K562 (cell line): ENCODE data around the gene PIP5KL1. TPM values are rescaled to one million over a fixed set of nuclear protein-coding genes. Genes with fewer than 3 reads are reported as not detected.

Experiments used
- ATAC-seq: fragments of 200-7000 bp; cut with Tn5 transposase; 3 replicates; pipeline ENCODE4 v1.9.1; 2020; ENCODE audit warnings: moderate library complexity
- BruUV-seq: library from RNA; stranded (reverse); fragments of 400-500 nt; replicated peaks from 2 replicates; lab custom pipeline; 2021; lab: Mats Ljungman, UMichigan
- CTCF ChIA-PET: fragments of 300-600 bp; formaldehyde crosslinking; extraction: SDS; loops from one replicate; lab custom pipeline; 2021; ENCODE audit warnings: low intra/inter-chr PET ratio; lab: Yijun Ruan, JAX
- POLR2A ChIA-PET: fragments of 300-600, 350-650 bp; sonication (Branson Sonifier 250); formaldehyde crosslinking; extraction: SDS; loops from one replicate; lab custom pipeline; 2021; ENCODE audit warnings: antibody characterized with exemption, inconsistent platforms; lab: Yijun Ruan, JAX
- DNase-seq, 4 experiments: peaks; one replicate each; pipeline versions ENCODE4 v3.0.0 to v3.0.0-alpha.2; 2011 to 2018; ENCODE audit warnings: low spot score in 3 of 4, mixed read lengths in 3 of 4; ENCODE audit errors: extremely low read depth in 1 of 4
- FAIRE-seq: peaks from 2 replicates; lab custom pipeline; 2011; peaks lifted over from hg19 to GRCh38; lab: Jason Lieb, UNC
- H2AFZ ChIP-seq: 2 replicates; pipeline ENCODE4 v1.6.0; 2011; ENCODE audit warnings: low read depth, low read length, control low read depth, inconsistent platforms
- H3K27ac ChIP-seq: fragments of 200-600 bp; 3 replicates; pipeline ENCODE4 v1.8.0; 2011; ENCODE audit warnings: low read depth, mild to moderate bottlenecking, control low read depth, inconsistent platforms, low read length, moderate library complexity, mixed read lengths; ENCODE audit errors: extremely low read depth
- H3K27me3 ChIP-seq, 2 experiments: fragments of 300-600 bp in 1 of 2; 2 replicates in 1 of 2; 3 replicates in 1 of 2; pipeline versions ENCODE4 v1.6.0 to v1.8.0; 2011; ENCODE audit warnings: inconsistent platforms in 2 of 2, low read length in 2 of 2, mild to moderate bottlenecking in 1 of 2, mixed read lengths in 1 of 2, moderate library complexity in 1 of 2; ENCODE audit not compliant: control insufficient read depth in 2 of 2, insufficient read depth in 2 of 2
- H3K36me3 ChIP-seq: fragments of 300-600 bp; 3 replicates; pipeline ENCODE4 v1.8.0; 2011; ENCODE audit warnings: mild to moderate bottlenecking, low read length, inconsistent platforms; ENCODE audit not compliant: control insufficient read depth, insufficient read depth
- H3K4me1 ChIP-seq, 2 experiments: fragments of 200-600 bp in 1 of 2; replicated peaks in 1 of 2; 2 replicates in 1 of 2; 3 replicates in 1 of 2; pipeline versions ENCODE4 v1.5.1 to v1.8.0; 2011; ENCODE audit warnings: inconsistent platforms in 2 of 2, low read length in 2 of 2, mild to moderate bottlenecking in 1 of 2, mixed read lengths in 1 of 2, moderate library complexity in 1 of 2; ENCODE audit not compliant: control insufficient read depth in 2 of 2, insufficient read depth in 2 of 2
- H3K4me2 ChIP-seq: 2 replicates; pipeline ENCODE4 v1.6.1; 2011; ENCODE audit warnings: low read length, control low read depth, inconsistent platforms, mixed read lengths; ENCODE audit not compliant: insufficient read depth
- H3K4me3 ChIP-seq: fragments of 200-600 bp; sonication (generic), shearing (Covaris generic); 2 replicates; pipeline ENCODE4 v1.5.1; 2016; ENCODE audit warnings: control low read depth, inconsistent platforms
- H3K79me2 ChIP-seq: fragments of 200-600 bp; 3 replicates; pipeline ENCODE4 v1.8.0; 2011; ENCODE audit warnings: low read length, inconsistent platforms; ENCODE audit not compliant: control insufficient read depth, insufficient read depth
- H3K9ac ChIP-seq, 2 experiments: 2 replicates each; pipeline versions ENCODE4 v1.6.0 to v1.6.1; 2011; ENCODE audit warnings: low read depth in 2 of 2, low read length in 2 of 2, control low read depth in 1 of 2, inconsistent platforms in 1 of 2, mild to moderate bottlenecking in 1 of 2, mixed read lengths in 1 of 2; ENCODE audit not compliant: insufficient read depth in 1 of 2
- H3K9me1 ChIP-seq: one replicate; pipeline ENCODE4 v1.6.0; 2011; ENCODE audit warnings: inconsistent platforms, mild to moderate bottlenecking, low read length, moderate library complexity; ENCODE audit not compliant: control insufficient read depth, insufficient read depth
- H3K9me3 ChIP-seq: replicated peaks from 2 replicates; pipeline ENCODE4 v1.5.1; 2011; ENCODE audit warnings: low read depth, low read length, inconsistent platforms; ENCODE audit not compliant: control insufficient read depth, insufficient read depth
- H4K20me1 ChIP-seq: replicated peaks from 2 replicates; pipeline ENCODE4 v1.6.1; 2011; ENCODE audit warnings: low read length, inconsistent platforms, mixed read lengths; ENCODE audit not compliant: control insufficient read depth, insufficient read depth
- HDAC6 ChIP-seq: IDR thresholded peaks from 2 replicates; pipeline ENCODE4 v1.6.1; 2012; ENCODE audit warnings: low read depth, mild to moderate bottlenecking, control low read depth, inconsistent platforms, low read length, moderate library complexity
- MCM5 ChIP-seq: fragments of 450-650 bp; IDR thresholded peaks from 2 replicates; pipeline ENCODE4 v1.6.1; 2016; ENCODE audit warnings: low read depth
- POLR2G ChIP-seq: fragments of 200-400 bp; formaldehyde crosslinking; IDR thresholded peaks from 2 replicates; pipeline ENCODE4 v1.6.1; 2017; ENCODE audit warnings: low read depth, mild to moderate bottlenecking, antibody characterized with exemption, low read length, moderate library complexity
- PYGO2 ChIP-seq: fragments of 450-650 bp; IDR thresholded peaks from 2 replicates; pipeline ENCODE4 v1.6.1; 2016; ENCODE audit warnings: mild to moderate bottlenecking, missing genetic modification characterization, moderate library complexity, missing compliant biosample characterization
- SMAD4 ChIP-seq: fragments of 250-450 bp; sonication (Bioruptor Pico); conservative IDR thresholded peaks from 2 replicates; pipeline ENCODE4 v1.8.0; 2021; ENCODE audit warnings: inconsistent platforms, mild to moderate bottlenecking, moderate library complexity
- SP1 ChIP-seq: sonication (generic); formaldehyde crosslinking; IDR thresholded peaks from 2 replicates; pipeline ENCODE4 v1.8.1; 2022; ENCODE audit warnings: mild to moderate bottlenecking, missing genetic modification reagents
- ZFP36 ChIP-seq: fragments of 150-350 bp; IDR thresholded peaks from 2 replicates; pipeline ENCODE4 v1.6.1; 2018; ENCODE audit warnings: low read length, low read depth; ENCODE audit not compliant: partially characterized antibody
- ZNF121 ChIP-seq: sonication (generic); formaldehyde crosslinking; conservative IDR thresholded peaks from 2 replicates; pipeline ENCODE4 v1.8.0; 2022; ENCODE audit warnings: missing genetic modification reagents
- ZNF586 ChIP-seq: fragments of 450-650 bp; formaldehyde crosslinking; conservative IDR thresholded peaks from 2 replicates; pipeline ENCODE4 v1.4.0; 2020; ENCODE audit warnings: mild to moderate bottlenecking, moderate library complexity
- WGBS: fragments of 100-300 bp; shearing (Covaris generic); methylation state at CpG from one replicate; pipeline ENCODE4 v1.1.6; 2016; ENCODE audit warnings: low coverage, mixed read lengths; ENCODE audit not compliant: insufficient coverage; ENCODE audit errors: missing lambda C conversion rate; 5-methylcytosine and 5-hydroxymethylcytosine counted together
- in situ Hi-C: fragments of 300-500 bp; cut with MboI; formaldehyde crosslinking; loops from 4 replicates; pipeline ENCODE4 v1.15.0; 2018; ENCODE audit warnings: inconsistent platforms, mixed read lengths
- intact Hi-C: fragments of 100-400 bp; cut with micrococcal nuclease; formaldehyde crosslinking; loops from 2 replicates; pipeline ENCODE4 v1.14.2; 2022
- polyA plus RNA-seq, 8 experiments: library from polyadenylated mRNA; depleted of rRNA in 4 of 8; stranded (reverse) in 5 of 8; unstranded in 3 of 8; fragments of >200 nt; fragmentation: Nextera tagmentation in 2 of 8; fragmentation: Illumina TruSeq in 1 of 8; extraction: Ambion mirVana in 2 of 8; extraction: Trizol in 1 of 8; gene quantifications; 2 replicates each; pipeline versions ENCODE4 v1.2.1 to v1.2.3, GENCODE V29; 2011 to 2014; ENCODE audit warnings: inconsistent platforms in 1 of 8, missing spikeins in 1 of 8
- total RNA-seq, 7 experiments: library from RNA; depleted of rRNA in 6 of 7; stranded (reverse); fragments of >200 nt in 6 of 7; fragmentation: Illumina TruSeq in 2 of 7; extraction: Trizol in 2 of 7; gene quantifications; 2 replicates each; pipeline versions ENCODE4 v1.2.1 to v1.2.3, GENCODE V29; 2011 to 2021; ENCODE audit warnings: low replicate concordance in 1 of 7
- TF ChIP-seq, protein P1 (sequence below), 2 experiments: fragments of 450-650 bp; conservative IDR thresholded peaks; 2 replicates each; pipeline ENCODE4 v1.6.1; 2017; ENCODE audit warnings: mild to moderate bottlenecking in 2 of 2, moderate library complexity in 2 of 2
- TF ChIP-seq, protein P2 (sequence below): fragments of 450-650 bp; IDR thresholded peaks from 2 replicates; pipeline ENCODE4 v1.6.1; 2017; ENCODE audit warnings: antibody characterized with exemption, mild to moderate bottlenecking
- TF ChIP-seq, protein P3 (sequence below): fragments of 450-650 bp; conservative IDR thresholded peaks from 2 replicates; pipeline ENCODE4 v1.6.1; 2016; ENCODE audit warnings: missing genetic modification characterization, low read depth, mild to moderate bottlenecking, control low read depth, missing compliant biosample characterization

The PIP5KL1 gene
- total and polyA plus RNA-seq, 9 of the 15 experiments (the other 6 are each of a cell fraction or from before 2014, with no cell fraction given) = 0.18 to 4.8 (median 1.2) TPM

DNA sequence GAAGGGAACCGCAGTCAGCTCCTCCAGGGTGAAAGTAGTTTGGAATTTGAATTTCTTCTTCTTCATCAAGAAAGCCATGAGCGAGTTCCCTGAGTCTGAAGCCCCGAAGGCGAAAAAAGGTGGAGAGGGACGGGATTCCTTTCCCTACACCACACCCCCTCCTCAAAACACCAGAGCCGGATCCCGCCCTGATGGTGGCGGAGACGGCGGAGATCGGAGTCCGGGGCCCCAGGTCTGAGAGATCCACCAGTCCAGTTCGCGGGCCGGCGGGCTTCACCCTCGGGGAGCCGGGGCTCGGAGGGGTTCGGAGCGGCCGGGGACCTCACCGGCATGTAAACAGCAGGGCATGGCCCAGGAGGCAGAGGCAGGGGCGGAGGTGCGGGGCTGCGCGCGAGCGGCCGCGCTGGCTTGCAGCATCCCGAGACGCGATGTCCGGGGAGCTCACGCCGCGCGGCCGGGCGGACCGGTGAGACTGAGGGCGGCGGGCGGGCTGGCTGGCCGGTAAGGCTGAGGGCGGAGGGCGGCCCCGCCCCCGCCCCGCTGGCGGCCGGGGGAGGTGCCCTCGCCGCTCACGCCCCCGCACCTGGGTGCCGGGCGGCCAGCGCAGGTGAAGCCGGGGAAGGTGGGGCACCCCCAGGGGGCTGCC is 49.6 kb upstream of the PIP5KL1 start:
- BruUV-seq = no TSS peak
- peaks cover 6% of the 10 kb centered on the region; the same call in 1 of the 3 replicates for H3K36me3 ChIP-seq
- ChIA-PET CTCF (interaction anchor here (1.0 kb wide), 1 partner anchor 55 kb away, joined by 5 read pairs; no protein-coding TSS in a partner anchor), POLR2A (interaction anchor here (0.6 to 3.6 kb wide), 12 partner anchors 8 to 290 kb away, joined by 3 to 15 read pairs (median 4); no protein-coding TSS in a partner anchor)
- peaks cover 42% of the 10 kb centered on the region for H4K20me1 ChIP-seq
- ATAC-seq = peak; percentile 51
- WGBS = 1% methylated on average over 41 of the region's 61 CpGs
- peak overlapping the region; percentile 73 for H3K4me3 ChIP-seq
- peak overlapping the region; percentile 52; the same call in 1 of the 2 replicates for H2AFZ ChIP-seq
- peaks cover 52% of the 10 kb centered on the region for H3K79me2 ChIP-seq
- FAIRE-seq = no peak
- intact Hi-C loops (no loop called here), in situ Hi-C loops (no loop called here)
- H3K9me3 ChIP-seq = no peaks in the 10 kb centered on the region
- H3K27me3 ChIP-seq = no peaks in the 10 kb centered on the region
- H3K9ac ChIP-seq = peak overlapping the region; percentile 67 to 90; a peak in 3 of 4 replicates
- peak; percentile 62 to 87 (median 74) for DNase-seq
- peak overlapping the region; percentile 74 for H3K4me2 ChIP-seq
- no peaks in the 10 kb centered on the region for H3K9me1 ChIP-seq
- peaks cover 44 to 64% of the 10 kb centered on the region in 2 experiments for H3K4me1 ChIP-seq
- H3K27ac ChIP-seq = peak overlapping the region; percentile 73
- TF ChIP-seq SP1 (CRISPR knock-in tag) (peak; percentile 42; the same call in 1 of the 2 replicates), ZNF121 (CRISPR knock-in tag) (no peak), POLR2G (peak; percentile 57), ZNF586 (CRISPR knock-in tag) (no peak), HDAC6 (no peak), SMAD4 (peak; percentile 75; the same call in 1 of the 2 replicates), PYGO2 (tag) (no peak), MCM5 (no peak), ZFP36 (peak; percentile 78)
- TF ChIP-seq, protein P1, sequence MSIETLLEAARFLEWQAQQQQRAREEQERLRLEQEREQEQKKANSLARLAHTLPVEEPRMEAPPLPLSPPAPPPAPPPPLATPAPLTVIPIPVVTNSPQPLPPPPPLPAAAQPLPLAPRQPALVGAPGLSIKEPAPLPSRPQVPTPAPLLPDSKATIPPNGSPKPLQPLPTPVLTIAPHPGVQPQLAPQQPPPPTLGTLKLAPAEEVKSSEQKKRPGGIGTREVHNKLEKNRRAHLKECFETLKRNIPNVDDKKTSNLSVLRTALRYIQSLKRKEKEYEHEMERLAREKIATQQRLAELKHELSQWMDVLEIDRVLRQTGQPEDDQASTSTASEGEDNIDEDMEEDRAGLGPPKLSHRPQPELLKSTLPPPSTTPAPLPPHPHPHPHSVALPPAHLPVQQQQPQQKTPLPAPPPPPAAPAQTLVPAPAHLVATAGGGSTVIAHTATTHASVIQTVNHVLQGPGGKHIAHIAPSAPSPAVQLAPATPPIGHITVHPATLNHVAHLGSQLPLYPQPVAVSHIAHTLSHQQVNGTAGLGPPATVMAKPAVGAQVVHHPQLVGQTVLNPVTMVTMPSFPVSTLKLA (conservative IDR thresholded peaks at IDR 0.05) = peak in 1 of 2 experiments; percentile 54; a peak in 1 of 4 replicates
- TF ChIP-seq, protein P2, sequence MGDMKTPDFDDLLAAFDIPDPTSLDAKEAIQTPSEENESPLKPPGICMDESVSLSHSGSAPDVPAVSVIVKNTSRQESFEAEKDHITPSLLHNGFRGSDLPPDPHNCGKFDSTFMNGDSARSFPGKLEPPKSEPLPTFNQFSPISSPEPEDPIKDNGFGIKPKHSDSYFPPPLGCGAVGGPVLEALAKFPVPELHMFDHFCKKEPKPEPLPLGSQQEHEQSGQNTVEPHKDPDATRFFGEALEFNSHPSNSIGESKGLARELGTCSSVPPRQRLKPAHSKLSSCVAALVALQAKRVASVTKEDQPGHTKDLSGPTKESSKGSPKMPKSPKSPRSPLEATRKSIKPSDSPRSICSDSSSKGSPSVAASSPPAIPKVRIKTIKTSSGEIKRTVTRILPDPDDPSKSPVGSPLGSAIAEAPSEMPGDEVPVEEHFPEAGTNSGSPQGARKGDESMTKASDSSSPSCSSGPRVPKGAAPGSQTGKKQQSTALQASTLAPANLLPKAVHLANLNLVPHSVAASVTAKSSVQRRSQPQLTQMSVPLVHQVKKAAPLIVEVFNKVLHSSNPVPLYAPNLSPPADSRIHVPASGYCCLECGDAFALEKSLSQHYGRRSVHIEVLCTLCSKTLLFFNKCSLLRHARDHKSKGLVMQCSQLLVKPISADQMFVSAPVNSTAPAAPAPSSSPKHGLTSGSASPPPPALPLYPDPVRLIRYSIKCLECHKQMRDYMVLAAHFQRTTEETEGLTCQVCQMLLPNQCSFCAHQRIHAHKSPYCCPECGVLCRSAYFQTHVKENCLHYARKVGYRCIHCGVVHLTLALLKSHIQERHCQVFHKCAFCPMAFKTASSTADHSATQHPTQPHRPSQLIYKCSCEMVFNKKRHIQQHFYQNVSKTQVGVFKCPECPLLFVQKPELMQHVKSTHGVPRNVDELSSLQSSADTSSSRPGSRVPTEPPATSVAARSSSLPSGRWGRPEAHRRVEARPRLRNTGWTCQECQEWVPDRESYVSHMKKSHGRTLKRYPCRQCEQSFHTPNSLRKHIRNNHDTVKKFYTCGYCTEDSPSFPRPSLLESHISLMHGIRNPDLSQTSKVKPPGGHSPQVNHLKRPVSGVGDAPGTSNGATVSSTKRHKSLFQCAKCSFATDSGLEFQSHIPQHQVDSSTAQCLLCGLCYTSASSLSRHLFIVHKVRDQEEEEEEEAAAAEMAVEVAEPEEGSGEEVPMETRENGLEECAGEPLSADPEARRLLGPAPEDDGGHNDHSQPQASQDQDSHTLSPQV = peak; percentile 21; the same call in 1 of the 2 replicates
- TF ChIP-seq, protein P3, sequence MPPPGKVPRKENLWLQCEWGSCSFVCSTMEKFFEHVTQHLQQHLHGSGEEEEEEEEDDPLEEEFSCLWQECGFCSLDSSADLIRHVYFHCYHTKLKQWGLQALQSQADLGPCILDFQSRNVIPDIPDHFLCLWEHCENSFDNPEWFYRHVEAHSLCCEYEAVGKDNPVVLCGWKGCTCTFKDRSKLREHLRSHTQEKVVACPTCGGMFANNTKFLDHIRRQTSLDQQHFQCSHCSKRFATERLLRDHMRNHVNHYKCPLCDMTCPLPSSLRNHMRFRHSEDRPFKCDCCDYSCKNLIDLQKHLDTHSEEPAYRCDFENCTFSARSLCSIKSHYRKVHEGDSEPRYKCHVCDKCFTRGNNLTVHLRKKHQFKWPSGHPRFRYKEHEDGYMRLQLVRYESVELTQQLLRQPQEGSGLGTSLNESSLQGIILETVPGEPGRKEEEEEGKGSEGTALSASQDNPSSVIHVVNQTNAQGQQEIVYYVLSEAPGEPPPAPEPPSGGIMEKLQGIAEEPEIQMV (tag) = no peak
